NT2/D1 (cell line): ENCODE measurements around the gene TBXT.

Experiments
- YY1 ChIP-seq: IDR thresholded peaks from 2 replicates; pipeline ENCODE4 v1.6.1; 2011; ENCODE audit not compliant: insufficient read length, insufficient read depth
- ZNF274 ChIP-seq: IDR thresholded peaks from 2 replicates; pipeline ENCODE4 v1.6.1; 2011; ENCODE audit warnings: mild to moderate bottlenecking, low read depth, low read length

DNA sequence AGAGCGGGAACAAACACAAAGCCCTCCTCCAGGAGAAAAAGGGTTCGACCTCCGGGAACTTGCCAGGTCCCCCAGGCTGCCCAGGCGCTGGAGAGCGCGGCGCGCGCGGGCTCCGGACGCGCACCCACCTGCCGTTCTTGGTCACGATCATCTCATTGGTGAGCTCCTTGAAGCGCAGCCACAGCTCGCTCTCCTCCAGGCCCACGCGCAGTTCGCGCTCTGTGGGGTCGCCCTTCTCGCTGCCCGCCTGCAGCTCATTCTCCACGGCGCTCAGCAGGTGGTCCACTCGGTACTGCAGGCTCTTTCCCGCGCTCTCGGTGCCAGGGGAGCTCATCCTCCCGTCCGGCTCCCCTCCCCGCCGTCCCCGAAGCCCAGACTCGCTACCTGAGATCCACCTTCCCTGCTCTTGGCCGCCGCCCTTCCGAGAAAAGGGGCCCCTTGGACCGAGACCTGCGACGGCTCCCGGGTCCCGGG lies 356 bp downstream of the TBXT start:
- TF ChIP-seq YY1 (no peak), ZNF274 (no peak)
